Left lung (tissue), 10 donors: ENCODE measurements around the gene MBOAT2. TPM values are rescaled to one million over a fixed set of nuclear protein-coding genes. Genes with fewer than 3 reads are reported as not detected.
A peak's percentile ranks its signal among the peaks of the same experiment; 100 is the strongest.

Source experiments
- ATAC-seq: fragments of 200-7000 bp; cut with Tn5 transposase; one replicate; pipeline ENCODE4 v1.9.1; 2020; ENCODE audit warnings: moderate library complexity
- DNase-seq, 4 donors: peaks; one replicate each; pipeline ENCODE4 v3.0.0-alpha.2; 2013 to 2020
- H3K27ac ChIP-seq, 2 donors: fragments of 200-600 bp; sonication (generic) in 1 of 2; one replicate each; pipeline versions ENCODE4 v1.5.0 to v1.8.0; 2020 to 2021
- H3K27me3 ChIP-seq, 2 donors: fragments of 200-600 bp; sonication (generic) in 1 of 2; one replicate each; pipeline versions ENCODE4 v1.5.0 to v1.8.0; 2020 to 2021
- H3K36me3 ChIP-seq, 2 donors: fragments of 200-600 bp; sonication (generic) in 1 of 2; one replicate each; pipeline versions ENCODE4 v1.5.0 to v1.8.0; 2020 to 2021
- H3K4me1 ChIP-seq, 2 donors: fragments of 200-600 bp; one replicate each; pipeline ENCODE4 v1.8.0; 2021
- H3K4me3 ChIP-seq, 2 donors: fragments of 200-600 bp; sonication (generic) in 1 of 2; one replicate each; pipeline versions ENCODE4 v1.5.0 to v1.8.0; 2020 to 2021; ENCODE audit warnings: mild to moderate bottlenecking in 1 of 2
- H3K9me3 ChIP-seq, 2 donors: fragments of 200-600 bp; sonication (generic) in 1 of 2; one replicate each; pipeline versions ENCODE4 v1.5.0 to v1.8.0; 2020 to 2021
- CTCF ChIP-seq, 2 donors: fragments of 200-600 bp; sonication (generic) in 1 of 2; IDR thresholded peaks; one replicate each; pipeline versions ENCODE4 v1.5.0 to v1.8.0; 2021; ENCODE audit warnings: antibody characterized with exemption in 2 of 2
- intact Hi-C, 2 donors: fragments of 100-400 bp; cut with DNase I; formaldehyde crosslinking; loops; one replicate each; pipeline versions ENCODE4 v1.11.2 to v1.14.2; 2022
- polyA plus RNA-seq, 6 donors: library from polyadenylated mRNA; unstranded; fragments of 120-200 nt; gene quantifications; one replicate each; pipeline ENCODE4 v1.2.1, GENCODE V29; 2013; ENCODE audit not compliant: insufficient read length in 6 of 6
- total RNA-seq, 2 donors: library from RNA; stranded (reverse); fragmentation: NEBNext Ultra II Directional; extraction: Animal tissue kit (Norgen Biotek cat#: 25700); gene quantifications; one replicate each; pipeline ENCODE4 v1.2.1, GENCODE V29; 2021
- donor health status: DM: no; HTN: yes; CAD: no.
- donor health status: DM: no; HTN: no; CAD: no.

MBOAT2 gene
- total and polyA plus RNA-seq, 8 donors: 32.7 to 85.5 (median 62.9) TPM

- Histone ChIP-seq H3K4me1 (no peaks in the 10 kb centered on the region), H3K36me3 (peaks cover 0 to 30% of the 10 kb centered on the region in 2 donors), H3K27ac (no peak overlapping the region), H3K9me3 (no peaks in the 10 kb centered on the region), H3K4me3 (no peak overlapping the region), H3K27me3 (no peaks in the 10 kb centered on the region)
- ATAC-seq: no peak
- intact Hi-C loops: loop anchor here in 1 of 2 donors (10.0 kb wide), 1 partner anchor 257 kb away; no protein-coding TSS in a partner anchor
- no peak for DNase-seq
- no peak for TF ChIP-seq CTCF (IDR thresholded peaks at IDR 0.05)
Observed at GRCh38 chr2:8877894-8878293, 125.6 kb downstream of the MBOAT2 start.

GRCh38 chr2:8877332-8877731 is 126.2 kb downstream of the MBOAT2 start:
- Histone ChIP-seq H3K4me1 (no peaks in the 10 kb centered on the region), H3K36me3 (peaks cover 0 to 30% of the 10 kb centered on the region in 2 donors), H3K4me3 (no peak overlapping the region), H3K27me3 (no peaks in the 10 kb centered on the region), H3K9me3 (no peaks in the 10 kb centered on the region), H3K27ac (no peak overlapping the region)
- TF ChIP-seq CTCF (IDR thresholded peaks at IDR 0.05): no peak
- DNase-seq (no peak), ATAC-seq (no peak)
- intact Hi-C loops: loop anchor here in 1 of 2 donors (10.0 kb wide), 1 partner anchor 257 kb away; no protein-coding TSS in a partner anchor

- Histone ChIP-seq H3K36me3 (peaks cover 0 to 30% of the 10 kb centered on the region in 2 donors), H3K27me3 (no peaks in the 10 kb centered on the region), H3K9me3 (no peaks in the 10 kb centered on the region), H3K4me3 (no peak overlapping the region), H3K4me1 (no peaks in the 10 kb centered on the region), H3K27ac (no peak overlapping the region)
- TF ChIP-seq CTCF (IDR thresholded peaks at IDR 0.05): no peak
- intact Hi-C loops: loop anchor here in 1 of 2 donors (10.0 kb wide), 1 partner anchor 258 kb away; no protein-coding TSS in a partner anchor
- ATAC-seq: no peak
- no peak for DNase-seq
Observed at GRCh38 chr2:8876628-8877027, 126.9 kb downstream of the MBOAT2 start.

- TF ChIP-seq CTCF (IDR thresholded peaks at IDR 0.05): peak; percentile 26 to 48
- Histone ChIP-seq H3K36me3 (peaks cover 0 to 14% of the 10 kb centered on the region in 2 donors), H3K4me3 (no peak overlapping the region), H3K9me3 (no peaks in the 10 kb centered on the region), H3K4me1 (no peaks in the 10 kb centered on the region), H3K27me3 (no peaks in the 10 kb centered on the region), H3K27ac (no peak overlapping the region)
- intact Hi-C loops: loop anchor here in 1 of 2 donors (10.0 kb wide), 1 partner anchor 262 kb away; no protein-coding TSS in a partner anchor
- ATAC-seq (peak; percentile 75), DNase-seq (peak in 2 of 4 donors; percentile 20 to 43)
Observed at GRCh38 chr2:8872821-8873432, 130.6 kb downstream of the MBOAT2 start.

GRCh38 chr2:8870441-8870840 is 133.0 kb downstream of the MBOAT2 start:
- Histone ChIP-seq H3K9me3 (no peaks in the 10 kb centered on the region), H3K36me3 (peaks cover 0 to 6% of the 10 kb centered on the region in 2 donors), H3K27ac (no peak overlapping the region), H3K4me1 (no peaks in the 10 kb centered on the region), H3K27me3 (no peaks in the 10 kb centered on the region), H3K4me3 (no peak overlapping the region)
- no peak for TF ChIP-seq CTCF (IDR thresholded peaks at IDR 0.05)
- no peak for DNase-seq
- ATAC-seq: no peak
- intact Hi-C loops: loop anchor here in 1 of 2 donors (10.0 kb wide), 1 partner anchor 264 kb away; no protein-coding TSS in a partner anchor
